GM12892 (cell line): ENCODE results near the gene GAD1.

Source experiments
- POLR2A ChIP-seq: IDR thresholded peaks from 2 replicates; pipeline ENCODE4 v1.6.1; 2011; ENCODE audit warnings: low read depth, low read length, control low read depth
- POLR2AphosphoS5 ChIP-seq: IDR thresholded peaks from 2 replicates; pipeline ENCODE4 v1.6.1; 2011; ENCODE audit warnings: low read depth, low read length, control low read depth
- TAF1 ChIP-seq: IDR thresholded peaks from 2 replicates; pipeline ENCODE4 v1.6.1; 2011; ENCODE audit warnings: low read depth, mild to moderate bottlenecking, control low read depth, low read length, borderline replicate concordance

- TF ChIP-seq POLR2AphosphoS5 (no peak), POLR2A (no peak), TAF1 (no peak)
These were observed 80.4 kb downstream of the GAD1 start for GRCh38 chr2:170897108-170897507.
